Right cardiac atrium (tissue), 5 donors: ENCODE results near the gene CABLES2. TPM values are rescaled to one million over a fixed set of nuclear protein-coding genes. Genes with fewer than 3 reads are reported as not detected.
"Not testable (repeated sequence)": the region's sequence is repeated elsewhere in the genome, so short reads cannot be mapped to it uniquely, and the experiment has no call there.

Experiments
- ATAC-seq, 2 donors: fragments of 200-7000 bp; cut with Tn5 transposase; one replicate each; pipeline versions ENCODE4 v1.8.0 to v1.9.1; 2020; ENCODE audit warnings: moderate library complexity in 2 of 2, mild to moderate bottlenecking in 1 of 2
- DNase-seq, 3 donors: peaks; one replicate each; pipeline ENCODE4 v3.0.0-alpha.2; 2020
- H3K27ac ChIP-seq: one replicate; pipeline ENCODE4 v1.5.1; 2013; ENCODE audit warnings: mild to moderate bottlenecking, low read length, control low read depth, moderate library complexity
- H3K27me3 ChIP-seq: one replicate; pipeline ENCODE4 v1.6.1; 2013; ENCODE audit not compliant: control insufficient read depth, insufficient read depth
- H3K4me1 ChIP-seq: one replicate; pipeline ENCODE4 v1.6.1; 2013; ENCODE audit warnings: low read length; ENCODE audit not compliant: control insufficient read depth, insufficient read depth
- H3K4me3 ChIP-seq: one replicate; pipeline ENCODE4 v1.5.1; 2013; ENCODE audit warnings: low read length, control low read depth
- H3K9me3 ChIP-seq: one replicate; pipeline ENCODE4 v1.6.1; 2013; ENCODE audit warnings: low read length; ENCODE audit not compliant: control insufficient read depth
- WGBS: extraction: QIAGEN DNeasy Blood & Tissue Kit; methylation state at CpG from one replicate; pipeline ENCODE4 v1.1.7; 2013; 5-methylcytosine and 5-hydroxymethylcytosine counted together
- intact Hi-C, 4 donors: fragments of 100-400 bp; cut with DNase I; formaldehyde crosslinking; loops; one replicate each; pipeline versions ENCODE4 v1.11.0 to v1.14.0; 2022 to 2023
- polyA plus RNA-seq: library from polyadenylated mRNA; stranded (reverse); fragments of 200-250 nt; gene quantifications from one replicate; pipeline ENCODE4 v1.2.3, GENCODE V29; 2013
- total RNA-seq, 4 donors: library from RNA; stranded (reverse); fragmentation: NEBNext Ultra II Directional; extraction: Animal tissue kit (Norgen Biotek cat#: 25700); gene quantifications; one replicate each; pipeline ENCODE4 v1.2.1, GENCODE V29; 2021
- donor health status: healthy with polysubstance abuse.
- donor health status: DM: no; HTN: yes; CAD: no.
- donor health status: DM: no; HTN: no; CAD: no.
- donor health status: DM: no; HTN: yes; CAD: no; lungs with severe emphysema.
- donor health status: DM: yes; HTN: yes; CAD: no.

Gene CABLES2
- total and polyA plus RNA-seq, 5 donors, result 10.9 to 29.4 (median 14.9) TPM

GRCh38 chr20:62374331-62375152 lies 32.5 kb downstream of the CABLES2 start:
- intact Hi-C loops, result loop anchor here in 1 of 4 donors (5.0 kb wide), 1 partner anchor 72 kb away; the partner anchor contains the start of gene ADRM1
- no peaks in the 10 kb centered on the region for H3K4me1 ChIP-seq
- no peak for DNase-seq

GRCh38 chr20:62373631-62374179 lies 33.4 kb downstream of the CABLES2 start:
- H3K4me3 ChIP-seq, H3K27me3 ChIP-seq, H3K9me3 ChIP-seq, intact Hi-C loops, ATAC-seq, H3K27ac ChIP-seq, H3K4me1 ChIP-seq: not testable (repeated sequence)
- DNase-seq, result peak in 1 of 3 donors; percentile 33
- WGBS, result 88% methylated on average over 27 of the region's 40 CpGs

More at GRCh38 chr20:62374331-62375152, 32.5 kb downstream of the CABLES2 start:
- Histone ChIP-seq H3K4me3 (no peak overlapping the region), H3K9me3 (no peaks in the 10 kb centered on the region), H3K27ac (no peak overlapping the region), H3K27me3 (no peaks in the 10 kb centered on the region)
- 55% methylated on average over 24 of the region's 24 CpGs for WGBS
- no peak for ATAC-seq

GRCh38 chr20:62372042-62372993 lies 34.8 kb downstream of the CABLES2 start:
- peak in 2 of 3 donors; percentile 39 to 45 for DNase-seq
- no peak overlapping the region for H3K27ac ChIP-seq
- H3K4me3 ChIP-seq, result no peak overlapping the region
- no peaks in the 10 kb centered on the region for H3K27me3 ChIP-seq
- intact Hi-C loops, result no loop called here
- peaks cover 2% of the 10 kb centered on the region for H3K4me1 ChIP-seq
- no peak for ATAC-seq
- 76% methylated on average over 29 of the region's 29 CpGs for WGBS
- no peaks in the 10 kb centered on the region for H3K9me3 ChIP-seq

GRCh38 chr20:62371588-62372041 lies 35.5 kb downstream of the CABLES2 start:
- DNase-seq (peak in 1 of 3 donors; percentile 56), ATAC-seq (no peak)
- no peak overlapping the region for H3K27ac ChIP-seq
- intact Hi-C loops, result no loop called here
- no peaks in the 10 kb centered on the region for H3K9me3 ChIP-seq
- 95% methylated on average over 8 of the region's 8 CpGs for WGBS
- H3K27me3 ChIP-seq, result no peaks in the 10 kb centered on the region
- H3K4me3 ChIP-seq, result no peak overlapping the region
- peaks cover 2% of the 10 kb centered on the region for H3K4me1 ChIP-seq

GRCh38 chr20:62370807-62371587 lies 36.1 kb downstream of the CABLES2 start:
- DNase-seq, result peak in 2 of 3 donors; percentile 60 to 67
- H3K4me3 ChIP-seq, result no peak overlapping the region
- H3K27ac ChIP-seq, result no peak overlapping the region
- no peaks in the 10 kb centered on the region for H3K9me3 ChIP-seq
- H3K27me3 ChIP-seq, result no peaks in the 10 kb centered on the region
- intact Hi-C loops, result no loop called here
- no peak for ATAC-seq
- 69% methylated on average over 18 of the region's 18 CpGs for WGBS
- peaks cover 2% of the 10 kb centered on the region for H3K4me1 ChIP-seq

- ATAC-seq, result no peak
- H3K4me1 ChIP-seq, result peaks cover 2% of the 10 kb centered on the region
- intact Hi-C loops, result no loop called here
Measured at GRCh38 chr20:62370115-62370806, 36.8 kb downstream of the CABLES2 start.

GRCh38 chr20:62369815-62370114 lies 37.3 kb downstream of the CABLES2 start:
- WGBS, result 65% methylated on average over 4 of the region's 4 CpGs
- no peaks in the 10 kb centered on the region for H3K27me3 ChIP-seq
- DNase-seq (no peak), ATAC-seq (no peak)
- peaks cover 2% of the 10 kb centered on the region for H3K4me1 ChIP-seq
- H3K9me3 ChIP-seq, result no peaks in the 10 kb centered on the region
- no peak overlapping the region for H3K4me3 ChIP-seq
- intact Hi-C loops, result no loop called here
- no peak overlapping the region for H3K27ac ChIP-seq

More at GRCh38 chr20:62370115-62370806, 36.8 kb downstream of the CABLES2 start:
- Histone ChIP-seq H3K9me3 (no peaks in the 10 kb centered on the region), H3K27me3 (no peaks in the 10 kb centered on the region), H3K4me3 (no peak overlapping the region), H3K27ac (peak overlapping the region; percentile 6)
- whole genome bisulfite sequencing, result 55% methylated on average over 19 of the region's 19 CpGs
- peak in 2 of 3 donors; percentile 75 to 79 for DNase-seq

- H3K9me3 ChIP-seq, result no peaks in the 10 kb centered on the region
- DNase-seq, result peak in 2 of 3 donors; percentile 67 to 72
- no peak overlapping the region for H3K4me3 ChIP-seq
- H3K27me3 ChIP-seq, result no peaks in the 10 kb centered on the region
- intact Hi-C loops, result no loop called here
- H3K27ac ChIP-seq, result no peak overlapping the region
- 21% methylated on average over 28 of the region's 28 CpGs for WGBS
- peak in 1 of 2 donors; percentile 3 for ATAC-seq
- peaks cover 2% of the 10 kb centered on the region for H3K4me1 ChIP-seq
Measured at GRCh38 chr20:62368976-62369814, 37.9 kb downstream of the CABLES2 start.

GRCh38 chr20:62368392-62368975 lies 38.6 kb downstream of the CABLES2 start:
- no peak overlapping the region for H3K4me3 ChIP-seq
- peaks cover 5% of the 10 kb centered on the region for H3K4me1 ChIP-seq
- no peak overlapping the region for H3K27ac ChIP-seq
- H3K27me3 ChIP-seq, result no peaks in the 10 kb centered on the region
- peak; percentile 47 to 84 (median 76) for DNase-seq
- no peak for ATAC-seq
- no peaks in the 10 kb centered on the region for H3K9me3 ChIP-seq
- intact Hi-C loops, result no loop called here
- 10% methylated on average over 15 of the region's 15 CpGs for WGBS
